H9 (cell line): ENCODE results near the gene MVD. TPM values are rescaled to one million over a fixed set of nuclear protein-coding genes. Genes with fewer than 3 reads are reported as not detected.

ENCODE experiments used
- DNase-seq: peaks from one replicate; pipeline ENCODE4 v3.0.0-alpha.2; 2017
- H2AFZ ChIP-seq: one replicate; pipeline ENCODE4 v1.6.1; 2013; ENCODE audit warnings: mild to moderate bottlenecking, low read length, control low read depth, moderate library complexity
- H2AK5ac ChIP-seq: 2 replicates; pipeline ENCODE4 v1.6.1; 2013; ENCODE audit warnings: low read length, control low read depth, mixed read lengths; ENCODE audit not compliant: insufficient read length
- H2BK120ac ChIP-seq: one replicate; pipeline ENCODE4 v1.6.1; 2013; ENCODE audit warnings: low read depth, mild to moderate bottlenecking, low read length, control low read depth, inconsistent platforms; ENCODE audit not compliant: poor library complexity, severe bottlenecking
- H2BK12ac ChIP-seq: 2 replicates; pipeline ENCODE4 v1.6.1; 2013; ENCODE audit warnings: low read length, control low read depth, mixed read lengths, low read depth; ENCODE audit not compliant: insufficient read length
- H2BK15ac ChIP-seq: 2 replicates; pipeline ENCODE4 v1.6.1; 2013; ENCODE audit warnings: low read depth, low read length, control low read depth
- H2BK20ac ChIP-seq: one replicate; pipeline ENCODE4 v1.6.1; 2013; ENCODE audit warnings: low read depth, mild to moderate bottlenecking, low read length, control low read depth, inconsistent platforms; ENCODE audit not compliant: poor library complexity, severe bottlenecking
- H2BK5ac ChIP-seq: 2 replicates; pipeline ENCODE4 v1.6.1; 2013; ENCODE audit warnings: low read length, control low read depth, mixed read lengths; ENCODE audit not compliant: insufficient read length
- H3K14ac ChIP-seq: 2 replicates; pipeline ENCODE4 v1.6.1; 2013; ENCODE audit warnings: low read length, control low read depth; ENCODE audit not compliant: insufficient read depth
- H3K18ac ChIP-seq: 2 replicates; pipeline ENCODE4 v1.6.1; 2013; ENCODE audit warnings: low read depth, mild to moderate bottlenecking, mixed read lengths, low read length, control low read depth; ENCODE audit not compliant: insufficient read length
- H3K23ac ChIP-seq: 2 replicates; pipeline ENCODE4 v1.6.1; 2013; ENCODE audit warnings: low read length, control low read depth, mixed read lengths, low read depth; ENCODE audit not compliant: insufficient read length
- H3K23me2 ChIP-seq: 2 replicates; pipeline ENCODE4 v1.6.1; 2013; ENCODE audit warnings: low read depth, mild to moderate bottlenecking, mixed read lengths, low read length, control low read depth; ENCODE audit not compliant: insufficient read length, poor library complexity, severe bottlenecking
- H3K27ac ChIP-seq: 2 replicates; pipeline ENCODE4 v1.5.1; 2013; ENCODE audit warnings: low read length, control low read depth, mixed read lengths, low read depth; ENCODE audit not compliant: insufficient read length
- H3K27me3 ChIP-seq: 2 replicates; pipeline ENCODE4 v1.6.1; 2013; ENCODE audit warnings: low read length, control low read depth, inconsistent platforms; ENCODE audit not compliant: insufficient read depth
- H3K4ac ChIP-seq: 2 replicates; pipeline ENCODE4 v1.6.1; 2013; ENCODE audit warnings: low read depth, mild to moderate bottlenecking, control low read depth, inconsistent platforms, low read length, moderate library complexity
- H3K4me1 ChIP-seq: 2 replicates; pipeline ENCODE4 v1.6.1; 2013; ENCODE audit warnings: low read length, control low read depth, inconsistent platforms; ENCODE audit not compliant: insufficient read depth
- H3K4me2 ChIP-seq: 2 replicates; pipeline ENCODE4 v1.6.1; 2013; ENCODE audit warnings: low read length, control low read depth, mixed read lengths; ENCODE audit not compliant: insufficient read length, insufficient read depth
- H3K56ac ChIP-seq: 2 replicates; pipeline ENCODE4 v1.6.1; 2013; ENCODE audit warnings: low read depth, mild to moderate bottlenecking, mixed read lengths, low read length, control low read depth; ENCODE audit not compliant: insufficient read length
- H3K79me1 ChIP-seq: 2 replicates; pipeline ENCODE4 v1.6.1; 2013; ENCODE audit warnings: low read depth, mild to moderate bottlenecking, moderate library complexity, low read length, control low read depth, inconsistent platforms; ENCODE audit not compliant: insufficient read depth, poor library complexity, severe bottlenecking
- H3K79me2 ChIP-seq: 2 replicates; pipeline ENCODE4 v1.6.1; 2013; ENCODE audit warnings: low read length, control low read depth, inconsistent platforms; ENCODE audit not compliant: insufficient read depth
- H3K9ac ChIP-seq: 2 replicates; pipeline ENCODE4 v1.6.1; 2013; ENCODE audit warnings: low read length, control low read depth, mixed read lengths; ENCODE audit not compliant: insufficient read length; ENCODE audit errors: extremely low read depth
- H3K9me3 ChIP-seq: one replicate; pipeline ENCODE4 v1.6.1; 2013; ENCODE audit warnings: low read depth, low read length, inconsistent platforms; ENCODE audit not compliant: control insufficient read depth
- H3T11ph ChIP-seq: one replicate; pipeline ENCODE4 v1.6.1; 2013; ENCODE audit warnings: mild to moderate bottlenecking, low read length, control low read depth, inconsistent platforms
- H4K20me1 ChIP-seq: one replicate; pipeline ENCODE4 v1.6.1; 2013; ENCODE audit not compliant: control insufficient read depth, insufficient read length, insufficient read depth
- H4K5ac ChIP-seq: 2 replicates; pipeline ENCODE4 v1.6.1; 2013; ENCODE audit warnings: low read depth, mild to moderate bottlenecking, mixed read lengths, low read length, control low read depth; ENCODE audit not compliant: insufficient read length
- H4K8ac ChIP-seq: replicated peaks from 2 replicates; pipeline ENCODE4 v1.6.1; 2013; ENCODE audit warnings: low read length, control low read depth, mixed read lengths, low read depth; ENCODE audit not compliant: insufficient read length
- H4K91ac ChIP-seq: 2 replicates; pipeline ENCODE4 v1.6.1; 2013; ENCODE audit warnings: low read depth, mild to moderate bottlenecking, moderate library complexity, mixed read lengths, low read length, control low read depth; ENCODE audit not compliant: insufficient read length
- H3K27ac Mint-ChIP-seq, 3 experiments: 2 replicates in 2 of 3; 3 replicates in 1 of 3; pipeline ENCODE4 v1.8.0; 2020 to 2021; ENCODE audit warnings: mixed read lengths in 3 of 3, mild to moderate bottlenecking in 1 of 3, moderate library complexity in 1 of 3
- H3K27me3 Mint-ChIP-seq: 2 replicates; pipeline ENCODE4 v1.8.0; 2021; ENCODE audit warnings: low read depth, mild to moderate bottlenecking, moderate library complexity, mixed read lengths
- H3K36me3 Mint-ChIP-seq, 3 experiments: 2 replicates in 2 of 3; 3 replicates in 1 of 3; pipeline ENCODE4 v1.8.0; 2020 to 2021; ENCODE audit warnings: low read depth in 3 of 3, mixed read lengths in 3 of 3; ENCODE audit not compliant: insufficient read depth in 1 of 3
- H3K4me1 Mint-ChIP-seq, 2 experiments: 2 replicates each; pipeline ENCODE4 v1.8.0; 2020; ENCODE audit warnings: mixed read lengths in 2 of 2
- H3K4me3 Mint-ChIP-seq, 2 experiments: 2 replicates in 1 of 2; 3 replicates in 1 of 2; pipeline ENCODE4 v1.8.0; 2020 to 2021; ENCODE audit warnings: mild to moderate bottlenecking in 2 of 2, mixed read lengths in 2 of 2, moderate library complexity in 1 of 2
- H3K9me3 Mint-ChIP-seq, 2 experiments: 2 replicates in 1 of 2; 3 replicates in 1 of 2; pipeline ENCODE4 v1.8.0; 2020; ENCODE audit warnings: mild to moderate bottlenecking in 2 of 2, mixed read lengths in 2 of 2, moderate library complexity in 1 of 2
- CTCF ChIP-seq: fragments of 200-600 bp; sonication (generic); conservative IDR thresholded peaks from 3 replicates; pipeline ENCODE4 v1.8.0; 2021; ENCODE audit warnings: antibody characterized with exemption, mild to moderate bottlenecking
- WGBS: extraction: QIAGEN DNeasy Blood & Tissue Kit; methylation state at CpG from one replicate; pipeline ENCODE4 v1.1.7; 2013; ENCODE audit warnings: missing lambda C conversion rate, low lambda C conversion rate, mixed read lengths; ENCODE audit not compliant: insufficient read length; ENCODE audit errors: extremely low coverage; 5-methylcytosine and 5-hydroxymethylcytosine counted together
- total RNA-seq: library from RNA; stranded (reverse); gene quantifications from 2 replicates; pipeline ENCODE4 v1.2.1, GENCODE V29; 2021

The MVD gene
- total RNA-seq, 1 experiment from 2014 or later: 53.2 TPM

DNA sequence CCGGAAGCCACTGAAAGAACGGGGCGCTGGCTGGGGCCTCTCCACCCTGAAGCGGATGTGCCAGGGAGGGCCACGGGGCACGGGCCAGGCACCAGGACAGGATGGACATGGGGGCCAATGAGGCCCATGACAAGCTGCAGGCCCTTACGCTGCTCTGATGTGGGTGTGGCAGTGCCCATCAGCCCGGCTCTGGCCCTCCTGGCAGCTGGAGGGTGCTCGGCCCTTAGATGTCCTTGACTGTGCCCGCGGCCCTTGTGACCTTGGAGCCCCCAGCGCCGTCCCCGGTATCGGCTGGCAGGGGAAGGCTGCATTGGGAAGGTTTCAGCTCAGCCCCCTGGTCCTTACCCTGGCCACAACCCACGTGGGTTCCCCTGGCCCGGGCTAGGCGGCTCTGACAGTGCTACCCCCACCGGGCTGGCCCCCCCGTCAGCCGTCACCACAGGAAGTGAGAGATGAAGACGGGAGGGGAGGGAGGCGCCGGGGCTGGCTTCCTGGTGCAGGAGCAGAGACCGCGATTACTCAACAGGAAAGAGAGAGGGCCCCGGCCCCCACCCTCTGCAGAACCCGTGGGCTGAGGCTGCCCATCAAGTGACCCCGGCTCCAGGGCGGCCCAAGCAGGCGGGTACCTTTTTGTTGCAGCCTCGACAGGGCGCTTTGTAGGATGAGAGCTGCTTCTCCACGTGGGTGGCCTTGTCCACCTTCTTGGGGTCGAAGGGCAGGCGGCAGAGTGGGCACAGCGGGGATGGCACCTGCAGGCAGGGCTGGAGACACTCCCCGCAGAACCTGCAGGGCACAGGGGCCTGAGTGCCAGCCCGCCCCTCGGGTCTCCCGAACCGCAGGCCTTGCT is 38.0 kb upstream of the MVD start:
- H2BK20ac ChIP-seq: no peak overlapping the region
- H3K56ac ChIP-seq: no peak overlapping the region
- peaks cover 8 to 9% of the 10 kb centered on the region in 2 experiments for H3K4me1 Mint-ChIP-seq

More for the DNA sequence above, 38.0 kb upstream of the MVD start:
- H3K27me3 ChIP-seq: no peaks in the 10 kb centered on the region
- H4K91ac ChIP-seq: no peak overlapping the region
- no peak overlapping the region for H2BK120ac ChIP-seq
- H3K14ac ChIP-seq: no peak overlapping the region
- Mint-ChIP-seq H3K36me3 (peaks cover 2 to 15% (median 14%) of the 10 kb centered on the region in 3 experiments; a peak in 5 of 7 replicates), H3K27ac (no peak overlapping the region), H3K4me3 (no peak overlapping the region), H3K9me3 (no peaks in the 10 kb centered on the region), H3K27me3 (no peaks in the 10 kb centered on the region)
- H3K18ac ChIP-seq: no peak overlapping the region
- no peak overlapping the region for H3T11ph ChIP-seq
- no peaks in the 10 kb centered on the region for H4K20me1 ChIP-seq
- H3K79me2 ChIP-seq: peaks cover 3% of the 10 kb centered on the region; the same call in 1 of the 2 replicates
- H3K4me2 ChIP-seq: no peak overlapping the region
- no peak for TF ChIP-seq CTCF
- no peak overlapping the region for H2AK5ac ChIP-seq
- no peak overlapping the region for H2BK15ac ChIP-seq
- no peak overlapping the region for H4K5ac ChIP-seq
- no peak overlapping the region for H3K4ac ChIP-seq
- no peak overlapping the region for H3K27ac ChIP-seq
- no CpG with 5 or more reads among the region's 42 CpGs for WGBS
- H3K79me1 ChIP-seq: peaks cover 7% of the 10 kb centered on the region
- no peak overlapping the region for H2BK12ac ChIP-seq
- no peak for DNase-seq
- H3K9me3 ChIP-seq: no peaks in the 10 kb centered on the region
- no peaks in the 10 kb centered on the region; the same call in 1 of the 2 replicates for H3K4me1 ChIP-seq
- H3K23me2 ChIP-seq: peaks cover 3% of the 10 kb centered on the region
- H2AFZ ChIP-seq: no peak overlapping the region
- no peak overlapping the region for H3K9ac ChIP-seq
- H3K23ac ChIP-seq: no peak overlapping the region
- no peak overlapping the region for H2BK5ac ChIP-seq
- H4K8ac ChIP-seq: no peak overlapping the region
